Measurements from ENCODE around the gene OAS3.
"Not testable (repeated sequence)": the region's sequence is repeated elsewhere in the genome, so short reads cannot be mapped to it uniquely, and the experiment has no call there.

Gene OAS3

DNA sequence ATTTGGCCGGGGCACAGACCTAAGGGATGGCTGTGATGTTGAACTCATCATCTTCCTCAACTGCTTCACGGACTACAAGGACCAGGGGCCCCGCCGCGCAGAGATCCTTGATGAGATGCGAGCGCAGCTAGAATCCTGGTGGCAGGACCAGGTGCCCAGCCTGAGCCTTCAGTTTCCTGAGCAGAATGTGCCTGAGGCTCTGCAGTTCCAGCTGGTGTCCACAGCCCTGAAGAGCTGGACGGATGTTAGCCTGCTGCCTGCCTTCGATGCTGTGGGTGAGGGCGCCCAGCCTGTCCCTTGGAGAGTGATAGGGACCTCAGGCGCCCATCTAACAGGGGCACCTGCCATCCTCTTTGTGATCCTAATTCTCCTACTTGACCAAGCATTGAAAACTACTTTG, 12.4 kb downstream of the OAS3 start:
- no peak for DNase-seq (ENCODE audit: low read depth)

- not testable (repeated sequence) for DNase-seq (ENCODE audit: low read depth)
Observed at GRCh38 chr12:112957125-112957524, 18.9 kb downstream of the OAS3 start.

DNA sequence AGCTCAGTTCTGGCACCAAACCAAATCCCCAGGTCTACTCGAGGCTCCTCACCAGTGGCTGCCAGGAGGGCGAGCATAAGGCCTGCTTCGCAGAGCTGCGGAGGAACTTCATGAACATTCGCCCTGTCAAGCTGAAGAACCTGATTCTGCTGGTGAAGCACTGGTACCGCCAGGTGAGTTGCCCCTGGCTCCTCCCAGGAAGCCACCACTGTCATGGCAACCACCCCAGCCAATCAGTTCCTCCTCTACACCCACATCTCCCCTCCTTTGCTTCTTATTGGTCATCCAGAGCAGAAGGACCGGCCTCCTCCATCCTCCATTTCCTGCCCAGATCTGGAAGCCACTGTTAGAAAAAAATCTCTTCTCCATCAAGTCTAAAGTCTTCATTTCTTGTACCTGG, 22.8 kb downstream of the OAS3 start:
- DNase-seq (ENCODE audit: low read depth): no peak

DNA sequence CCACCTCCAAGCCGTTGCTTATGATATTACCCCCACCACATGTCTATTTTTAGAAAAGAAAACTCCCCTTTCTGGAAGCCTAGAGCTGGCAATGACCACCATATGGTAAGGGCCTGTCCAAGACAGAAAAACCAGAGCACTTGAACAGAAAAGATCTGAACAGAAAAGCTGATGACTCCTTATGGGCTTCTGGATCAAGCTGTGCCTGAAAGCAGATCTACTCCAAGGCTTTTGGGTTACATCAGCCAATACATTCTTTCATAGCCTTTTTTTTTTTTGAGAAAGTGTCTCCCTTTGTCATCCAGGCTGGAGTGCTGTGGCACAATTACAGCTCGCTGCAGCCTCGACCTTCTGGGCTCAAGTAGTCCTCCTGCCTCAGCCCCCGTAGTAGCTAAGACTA, 23.3 kb downstream of the OAS3 start:
- DNase-seq (ENCODE audit: low read depth): no peak

GRCh38 chr12:112962561-112962960, 24.3 kb downstream of the OAS3 start:
- no peak for DNase-seq (ENCODE audit: low read depth)

DNA sequence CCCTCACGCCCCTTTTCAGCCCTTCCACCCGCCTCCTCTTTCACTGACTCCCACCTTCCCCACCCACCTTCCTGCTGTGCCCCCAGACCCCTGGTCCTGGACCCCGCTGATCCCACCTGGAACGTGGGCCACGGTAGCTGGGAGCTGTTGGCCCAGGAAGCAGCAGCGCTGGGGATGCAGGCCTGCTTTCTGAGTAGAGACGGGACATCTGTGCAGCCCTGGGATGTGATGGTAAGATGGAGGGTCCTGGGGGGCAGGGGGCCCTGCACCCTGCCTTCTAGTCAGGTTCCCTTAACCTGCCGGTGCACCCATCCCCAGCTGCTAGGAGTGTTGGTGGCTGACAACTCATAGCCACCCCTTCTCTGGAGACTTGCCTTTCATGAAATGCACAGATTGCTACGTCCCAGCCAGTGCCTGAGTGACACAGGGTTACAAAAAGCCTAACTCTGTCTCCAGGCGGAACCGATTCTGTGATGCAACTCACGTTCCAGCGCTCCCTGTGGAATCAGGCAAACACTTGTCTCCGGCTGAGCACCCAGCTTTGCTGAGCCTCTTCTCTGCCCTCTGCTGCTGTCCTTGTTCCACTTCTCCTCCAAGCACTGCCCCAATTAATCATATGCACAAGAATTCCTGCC, 25.1 kb downstream of the OAS3 start:
- no peak for DNase-seq (ENCODE audit: low read depth)

DNA sequence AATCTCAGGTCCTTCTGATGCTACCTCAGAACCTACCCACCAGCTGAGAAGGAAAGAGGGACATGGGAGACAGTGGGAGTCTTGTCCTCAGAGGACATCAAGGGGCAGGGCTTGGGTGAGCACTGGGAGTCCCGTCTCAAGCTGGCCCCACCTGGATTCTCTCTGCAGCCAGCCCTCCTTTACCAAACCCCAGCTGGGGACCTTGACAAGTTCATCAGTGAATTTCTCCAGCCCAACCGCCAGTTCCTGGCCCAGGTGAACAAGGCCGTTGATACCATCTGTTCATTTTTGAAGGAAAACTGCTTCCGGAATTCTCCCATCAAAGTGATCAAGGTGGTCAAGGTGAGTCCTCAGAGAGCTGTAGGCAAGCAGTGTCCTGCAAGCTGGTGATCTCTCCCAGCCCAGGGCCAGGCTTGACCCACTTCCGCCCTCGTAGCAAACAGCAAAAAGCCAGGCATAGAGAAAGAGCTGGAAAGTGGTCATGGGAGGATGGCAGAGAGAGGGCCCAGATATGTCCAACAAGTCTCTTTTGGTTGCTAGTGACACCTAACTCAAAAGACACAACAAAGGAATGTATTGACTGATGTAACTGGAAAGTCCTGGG, 25.9 kb downstream of the OAS3 start:
- DNase-seq (ENCODE audit: low read depth): no peak

DNA sequence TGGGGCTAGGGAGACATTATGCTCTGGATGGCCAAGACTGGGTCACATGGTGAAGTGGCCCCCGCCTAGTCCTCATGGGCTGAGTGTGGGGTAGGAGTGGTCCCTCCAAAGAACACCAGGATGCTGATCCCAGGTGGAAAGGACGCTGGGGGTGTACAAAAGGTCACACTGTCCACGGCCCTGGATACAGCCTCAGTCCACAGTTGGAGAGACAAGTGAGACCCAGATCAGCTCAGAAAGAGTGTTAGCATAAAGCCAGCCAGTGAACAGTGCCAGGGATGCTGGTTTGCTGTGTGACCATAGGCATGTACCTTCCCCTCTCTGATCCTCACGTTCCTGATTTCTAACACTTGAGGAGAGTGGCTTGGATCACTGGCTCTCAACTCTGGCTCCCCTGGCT, 26.6 kb downstream of the OAS3 start:
- no peak for DNase-seq (ENCODE audit: low read depth)

GRCh38 chr12:112965643-112966042, 27.4 kb downstream of the OAS3 start:
- no peak for DNase-seq (ENCODE audit: low read depth)

DNA sequence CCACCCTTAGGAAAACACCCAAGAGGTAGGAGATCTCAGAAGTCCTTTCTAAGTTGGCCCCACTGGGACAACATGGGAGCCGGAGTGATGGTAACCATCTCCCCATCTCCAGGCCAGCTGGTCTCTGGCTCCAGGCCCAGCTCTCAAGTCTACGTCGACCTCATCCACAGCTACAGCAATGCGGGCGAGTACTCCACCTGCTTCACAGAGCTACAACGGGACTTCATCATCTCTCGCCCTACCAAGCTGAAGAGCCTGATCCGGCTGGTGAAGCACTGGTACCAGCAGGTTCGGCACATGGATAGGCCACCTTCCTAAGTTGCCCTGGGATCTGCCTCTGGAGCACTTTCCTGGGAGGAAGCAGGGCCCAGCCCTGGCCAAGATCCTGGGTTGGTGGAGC, 29.0 kb downstream of the OAS3 start:
- no peak for DNase-seq (ENCODE audit: low read depth)

DNA sequence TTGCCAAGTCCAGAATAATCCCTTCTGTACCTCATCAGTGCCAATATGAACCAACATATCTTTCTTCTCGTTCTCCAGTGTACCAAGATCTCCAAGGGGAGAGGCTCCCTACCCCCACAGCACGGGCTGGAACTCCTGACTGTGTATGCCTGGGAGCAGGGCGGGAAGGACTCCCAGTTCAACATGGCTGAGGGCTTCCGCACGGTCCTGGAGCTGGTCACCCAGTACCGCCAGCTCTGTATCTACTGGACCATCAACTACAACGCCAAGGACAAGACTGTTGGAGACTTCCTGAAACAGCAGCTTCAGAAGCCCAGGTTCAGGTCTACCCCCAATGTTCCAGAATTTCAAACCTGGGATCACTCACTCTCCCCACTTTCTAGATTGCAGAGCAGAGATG, 29.6 kb downstream of the OAS3 start:
- DNase-seq (ENCODE audit: low read depth): no peak

GRCh38 chr12:112969547-112970306, 31.5 kb downstream of the OAS3 start:
- DNase-seq (ENCODE audit: low read depth): no peak

DNA sequence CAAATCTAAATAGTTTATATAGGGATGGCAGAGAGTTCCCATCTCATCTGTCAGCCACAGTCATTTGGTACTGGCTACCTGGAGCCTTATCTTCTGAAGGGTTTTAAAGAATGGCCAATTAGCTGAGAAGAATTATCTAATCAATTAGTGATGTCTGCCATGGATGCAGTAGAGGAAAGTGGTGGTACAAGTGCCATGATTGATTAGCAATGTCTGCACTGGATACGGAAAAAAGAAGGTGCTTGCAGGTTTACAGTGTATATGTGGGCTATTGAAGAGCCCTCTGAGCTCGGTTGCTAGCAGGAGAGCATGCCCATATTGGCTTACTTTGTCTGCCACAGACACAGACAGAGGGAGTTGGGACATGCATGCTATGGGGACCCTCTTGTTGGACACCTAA, 32.1 kb downstream of the OAS3 start:
- no peak for DNase-seq (ENCODE audit: low read depth)

DNA sequence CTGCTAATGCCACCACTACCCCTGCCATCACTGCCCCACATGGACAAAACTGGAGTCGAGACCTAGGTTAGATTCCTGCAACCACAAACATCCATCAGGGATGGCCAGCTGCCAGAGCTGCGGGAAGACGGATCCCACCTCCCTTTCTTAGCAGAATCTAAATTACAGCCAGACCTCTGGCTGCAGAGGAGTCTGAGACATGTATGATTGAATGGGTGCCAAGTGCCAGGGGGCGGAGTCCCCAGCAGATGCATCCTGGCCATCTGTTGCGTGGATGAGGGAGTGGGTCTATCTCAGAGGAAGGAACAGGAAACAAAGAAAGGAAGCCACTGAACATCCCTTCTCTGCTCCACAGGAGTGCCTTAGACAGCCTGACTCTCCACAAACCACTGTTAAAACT, 33.0 kb downstream of the OAS3 start:
- no peak for DNase-seq (ENCODE audit: low read depth)

DNA sequence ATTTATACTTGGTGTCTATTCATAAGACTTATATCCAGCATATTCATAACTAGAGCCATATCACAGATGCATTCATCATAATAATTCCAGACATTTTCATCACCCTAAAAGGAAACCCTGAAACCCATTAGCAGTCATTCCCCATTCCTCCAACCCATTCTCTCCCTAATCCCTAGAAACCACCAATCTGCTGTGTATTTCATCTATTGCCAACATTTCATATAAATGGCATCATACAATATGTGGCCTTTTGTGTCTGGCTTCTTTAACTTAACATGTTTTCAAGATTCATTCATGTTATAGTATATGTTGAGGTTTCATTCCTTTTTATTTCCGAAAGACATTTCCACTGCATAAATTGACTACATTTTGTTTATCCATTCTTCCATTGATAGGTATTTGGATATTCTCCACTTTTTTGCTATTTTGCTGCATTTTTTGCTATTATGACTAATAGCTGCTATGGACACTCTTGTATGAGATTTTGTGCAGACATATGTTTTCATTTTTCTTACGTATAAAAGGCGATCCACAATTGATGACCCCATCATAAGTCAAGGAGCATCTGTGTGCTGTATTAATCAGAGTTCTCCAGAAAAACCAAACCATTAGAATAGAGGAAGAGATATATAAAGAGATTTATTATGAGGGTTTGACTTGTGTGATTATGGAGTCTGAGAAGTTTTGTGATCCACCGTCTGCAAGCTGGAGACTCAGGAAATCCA, 34.9 kb downstream of the OAS3 start:
- DNase-seq (ENCODE audit: low read depth): no peak

DNA sequence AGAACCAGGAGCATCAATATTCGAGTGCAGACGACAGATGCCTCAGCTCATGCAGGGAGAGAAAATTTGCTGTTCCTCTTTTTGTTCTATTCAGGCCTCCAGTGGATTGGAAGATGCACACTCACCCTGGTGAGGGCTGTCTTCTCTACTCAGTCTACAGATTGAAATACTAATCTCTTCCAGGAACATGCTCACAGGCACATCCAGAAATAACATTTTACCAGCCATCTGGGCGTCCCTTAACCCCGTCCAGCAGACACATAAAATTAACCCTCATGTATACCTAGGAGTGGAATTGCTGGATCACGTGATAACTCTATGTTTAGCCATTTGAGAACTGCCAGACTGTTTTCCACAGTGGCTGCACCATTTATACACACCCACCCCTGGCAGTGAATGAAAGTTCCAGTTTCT, 35.6 kb downstream of the OAS3 start:
- no peak for DNase-seq (ENCODE audit: low read depth)

DNA sequence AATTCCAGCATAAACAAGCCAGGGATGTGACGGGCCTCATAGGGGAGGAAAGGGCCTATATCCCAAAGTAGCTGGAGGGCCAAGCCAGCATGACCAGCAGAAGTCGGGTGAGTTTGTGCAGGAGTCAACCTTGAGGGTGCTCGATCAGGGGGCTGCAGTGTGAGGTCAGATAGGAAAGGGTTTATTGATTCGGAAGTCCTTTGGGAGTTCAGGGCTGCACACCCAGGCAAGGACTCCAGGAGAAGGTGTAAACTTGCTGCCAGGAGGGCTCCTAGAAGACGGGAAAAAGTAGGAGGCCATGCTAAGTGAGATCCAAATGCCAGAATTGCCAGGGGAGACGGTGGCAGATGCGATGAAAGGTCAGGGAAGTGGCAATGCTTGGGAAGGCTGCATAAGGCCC, 36.6 kb downstream of the OAS3 start:
- no peak for DNase-seq (ENCODE audit: low read depth)

GRCh38 chr12:112977139-112977538, 38.9 kb downstream of the OAS3 start:
- no peak for DNase-seq (ENCODE audit: low read depth)

DNA sequence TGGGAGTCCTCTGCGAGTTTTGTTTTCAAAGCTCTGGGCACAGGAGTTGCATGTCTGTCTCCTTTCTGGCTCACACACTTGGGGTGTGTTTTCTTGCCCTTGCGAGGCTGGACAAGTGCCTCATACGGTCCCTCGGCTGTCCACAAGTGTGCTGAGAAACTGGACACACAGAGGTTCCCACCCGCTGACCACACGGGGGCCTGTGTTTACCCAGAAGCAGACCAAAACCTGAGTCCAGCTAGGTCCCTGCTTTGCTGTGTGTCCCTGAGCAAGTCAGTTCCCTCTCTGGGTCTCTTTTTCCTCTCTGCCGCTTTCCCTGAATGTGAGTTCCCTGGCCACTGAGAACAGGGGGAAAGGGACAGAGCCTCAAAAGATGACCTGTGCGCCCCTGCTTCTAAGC, 39.4 kb downstream of the OAS3 start:
- no peak for DNase-seq (ENCODE audit: low read depth)

DNA sequence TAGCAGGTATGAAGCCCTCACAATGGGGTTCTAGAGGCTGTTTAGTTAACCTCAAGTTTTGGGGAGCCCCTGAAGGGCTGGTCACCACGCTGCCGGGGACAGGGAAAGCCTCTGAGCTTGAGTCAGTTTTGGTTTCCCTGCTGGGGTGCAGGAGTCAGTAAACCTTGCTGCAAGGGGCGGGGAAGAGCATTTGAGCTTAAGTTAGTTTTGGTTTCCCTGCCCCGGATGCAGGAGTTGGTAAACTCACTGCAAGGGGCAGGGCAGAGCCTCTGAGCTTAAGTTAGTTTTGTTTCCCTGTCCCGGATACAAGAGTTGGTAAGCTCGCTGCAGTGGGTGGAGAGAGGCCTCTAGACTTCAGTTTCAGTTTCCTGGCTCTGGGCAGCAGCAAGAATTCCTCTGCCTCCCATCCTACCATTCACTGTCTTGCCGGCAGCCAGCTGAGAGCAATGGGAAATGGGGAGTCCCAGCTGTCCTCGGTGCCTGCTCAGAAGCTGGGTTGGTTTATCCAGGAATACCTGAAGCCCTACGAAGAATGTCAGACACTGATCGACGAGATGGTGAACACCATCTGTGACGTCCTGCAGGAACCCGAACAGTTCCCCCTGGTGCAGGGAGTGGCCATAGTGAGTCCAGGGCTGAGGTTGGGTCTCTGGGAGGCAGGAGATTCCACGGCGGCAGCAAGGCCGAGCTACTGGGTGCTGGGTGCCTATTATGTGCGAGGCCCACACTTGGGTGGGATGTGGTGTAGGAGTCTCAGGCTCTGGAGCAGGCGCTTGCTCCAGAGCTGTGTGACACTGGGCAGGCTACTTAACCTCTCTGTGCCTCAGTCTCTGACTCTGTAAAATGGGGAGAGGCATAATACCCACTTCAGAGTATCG, 40.1 kb downstream of the OAS3 start, which contains the start of gene OAS2:
OAS2 (plus strand) TSS at position 357 of the 878 bp plus-strand sequence; CDS start at position 447, 90 bp downstream.
- peak; percentile 65 for DNase-seq (ENCODE audit: low read depth)

- peak; percentile 6 for DNase-seq (ENCODE audit: low read depth)
Observed at GRCh38 chr12:112979041-112979680, 40.9 kb downstream of the OAS3 start.

Measured in activated T-helper 9 cell treated with anti-CD3 and anti-CD28 coated beads, Interleukin-2, amount 50 U/mL, for 16 hours (primary cell).